GM23338 (cell line): Measurements from ENCODE around the gene CORO2A. TPM values are rescaled to one million over a fixed set of nuclear protein-coding genes. Genes with fewer than 3 reads are reported as not detected.

Source experiments
- ATAC-seq: fragments of 200-7000 bp; cut with Tn5 transposase; 3 replicates; pipeline ENCODE4 v1.9.1; 2020
- DNase-seq: peaks from one replicate; pipeline ENCODE4 v3.0.0-alpha.2; 2015; ENCODE audit warnings: low spot score
- H2AFZ ChIP-seq: fragments of 200-600 bp; sonication (generic); 2 replicates; pipeline ENCODE4 v1.8.0; 2016; ENCODE audit warnings: antibody characterized with exemption, mild to moderate bottlenecking, moderate library complexity
- H3F3A ChIP-seq: fragments of 200-600 bp; sonication (generic); replicated peaks from 2 replicates; pipeline ENCODE4 v1.8.0; 2017; ENCODE audit warnings: antibody characterized with exemption, mixed run types, low read depth
- H3K27ac ChIP-seq: fragments of 200-600 bp; sonication (generic); 2 replicates; pipeline ENCODE4 v1.6.1; 2016; ENCODE audit warnings: low read depth
- H3K27me3 ChIP-seq: fragments of 200-600 bp; sonication (generic); 2 replicates; pipeline ENCODE4 v1.8.0; 2016; ENCODE audit warnings: mild to moderate bottlenecking, mixed run types, moderate library complexity; ENCODE audit not compliant: insufficient read depth
- H3K36me3 ChIP-seq: fragments of 200-600 bp; sonication (generic); 2 replicates; pipeline ENCODE4 v1.8.0; 2016; ENCODE audit warnings: mild to moderate bottlenecking; ENCODE audit not compliant: insufficient read depth
- H3K4me1 ChIP-seq: fragments of 200-600 bp; sonication (generic); 2 replicates; pipeline ENCODE4 v1.8.0; 2016; ENCODE audit warnings: mild to moderate bottlenecking, moderate library complexity; ENCODE audit not compliant: insufficient read depth
- H3K4me2 ChIP-seq: fragments of 200-600 bp; sonication (generic); 2 replicates; pipeline ENCODE4 v1.7.1; 2017; ENCODE audit warnings: mixed run types
- H3K4me3 ChIP-seq: fragments of 200-600 bp; sonication (generic); 2 replicates; pipeline ENCODE4 v1.6.1; 2016; ENCODE audit warnings: mixed run types
- H3K79me2 ChIP-seq: fragments of 200-600 bp; sonication (generic); replicated peaks from 2 replicates; pipeline ENCODE4 v1.8.0; 2017; ENCODE audit warnings: mild to moderate bottlenecking; ENCODE audit not compliant: insufficient read depth
- H3K9me2 ChIP-seq: fragments of 200-600 bp; sonication (generic); 2 replicates; pipeline ENCODE4 v1.8.0; 2017; ENCODE audit not compliant: insufficient read depth
- H4K20me1 ChIP-seq: fragments of 200-600 bp; sonication (generic); replicated peaks from 2 replicates; pipeline ENCODE4 v1.8.0; 2017; ENCODE audit warnings: mild to moderate bottlenecking; ENCODE audit not compliant: insufficient read depth
- H3K27ac Mint-ChIP-seq: 2 replicates; pipeline ENCODE4 v1.8.0; 2020; ENCODE audit warnings: inconsistent platforms, mild to moderate bottlenecking, moderate library complexity, mixed read lengths
- H3K27me3 Mint-ChIP-seq: 3 replicates; pipeline ENCODE4 v1.8.0; 2022; ENCODE audit warnings: low read depth, mild to moderate bottlenecking, moderate library complexity, mixed read lengths, inconsistent platforms; ENCODE audit not compliant: insufficient read depth, poor library complexity
- H3K36me3 Mint-ChIP-seq: 3 replicates; pipeline ENCODE4 v1.8.0; 2021; ENCODE audit warnings: low read depth, mild to moderate bottlenecking, inconsistent platforms, moderate library complexity, mixed read lengths
- H3K4me1 Mint-ChIP-seq: 3 replicates; pipeline ENCODE4 v1.8.0; 2020; ENCODE audit warnings: mild to moderate bottlenecking, inconsistent platforms, mixed read lengths
- H3K4me3 Mint-ChIP-seq: 3 replicates; pipeline ENCODE4 v1.8.0; 2021; ENCODE audit warnings: moderate library complexity, mild to moderate bottlenecking, inconsistent platforms, mixed read lengths
- H3K9me3 Mint-ChIP-seq: 3 replicates; pipeline ENCODE4 v1.8.0; 2020; ENCODE audit warnings: moderate library complexity, mild to moderate bottlenecking, inconsistent platforms, mixed read lengths
- CREB1 ChIP-seq: fragments of 250-450 bp; sonication (Bioruptor Pico); IDR thresholded peaks from 2 replicates; pipeline ENCODE4 v1.5.0; 2020; ENCODE audit warnings: low read depth, mild to moderate bottlenecking, moderate library complexity
- ETS1 ChIP-seq: IDR thresholded peaks from 2 replicates; pipeline ENCODE4 v1.6.1; 2016; ENCODE audit warnings: antibody characterized with exemption
- EZH2 ChIP-seq: fragments of 200-600 bp; sonication (generic); IDR thresholded peaks from one replicate; pipeline ENCODE4 v1.8.0; 2017; ENCODE audit warnings: antibody characterized with exemption, mild to moderate bottlenecking, low read depth; ENCODE audit not compliant: unreplicated experiment
- EZH2phosphoT487 ChIP-seq: fragments of 200-600 bp; sonication (generic); IDR thresholded peaks from one replicate; pipeline ENCODE4 v1.8.1; 2018; ENCODE audit warnings: antibody characterized with exemption; ENCODE audit not compliant: unreplicated experiment
- JUNB ChIP-seq: IDR thresholded peaks from one replicate; pipeline ENCODE4 v1.6.1; 2016; ENCODE audit warnings: antibody characterized with exemption; ENCODE audit not compliant: unreplicated experiment
- NANOG ChIP-seq: IDR thresholded peaks from 2 replicates; pipeline ENCODE4 v1.6.1; 2016; ENCODE audit warnings: antibody characterized with exemption, borderline replicate concordance
- REST ChIP-seq: IDR thresholded peaks from one replicate; pipeline ENCODE4 v1.6.1; 2018; ENCODE audit warnings: antibody characterized with exemption; ENCODE audit not compliant: unreplicated experiment
- STAT1 ChIP-seq: IDR thresholded peaks from one replicate; pipeline ENCODE4 v1.6.1; 2016; ENCODE audit warnings: antibody characterized with exemption; ENCODE audit not compliant: unreplicated experiment
- ZNF114 ChIP-seq: fragments of 250-450 bp; sonication (Bioruptor Pico); IDR thresholded peaks from 2 replicates; pipeline ENCODE4 v1.5.0; 2020; ENCODE audit warnings: mild to moderate bottlenecking, moderate library complexity
- ZNF331 ChIP-seq: fragments of 250-450 bp; sonication (Bioruptor Pico); IDR thresholded peaks from 2 replicates; pipeline ENCODE4 v1.5.0; 2020; ENCODE audit warnings: low read depth, mild to moderate bottlenecking, moderate library complexity
- ZNF462 ChIP-seq: fragments of 250-450 bp; sonication (Bioruptor Pico); IDR thresholded peaks from 2 replicates; pipeline ENCODE4 v1.5.0; 2020; ENCODE audit warnings: mild to moderate bottlenecking, moderate library complexity
- polyA plus RNA-seq: library from polyadenylated mRNA; unstranded; fragments of >200 nt; fragmentation: Nextera tagmentation; extraction: Ambion mirVana; gene quantifications from 2 replicates; pipeline ENCODE4 v1.2.1, GENCODE V29; 2016
- total RNA-seq: library from RNA; depleted of rRNA; stranded (reverse); fragments of >200 nt; shearing (Covaris generic); gene quantifications from 2 replicates; pipeline ENCODE4 v1.2.3, GENCODE V29; 2014

The CORO2A gene
- total and polyA plus RNA-seq, 2 experiments from 2014 or later, result 12.9 to 27.6 TPM

- TF ChIP-seq NANOG (no peak), ZNF331 (no peak), JUNB (no peak), ETS1 (no peak), STAT1 (no peak)
These were observed 7.3 kb downstream of the CORO2A start (continued) for GRCh38 chr9:98185021-98185567.

GRCh38 chr9:98184326-98184725 lies 8.1 kb downstream of the CORO2A start:
- TF ChIP-seq EZH2phosphoT487 (no peak), JUNB (no peak), ETS1 (no peak), STAT1 (no peak), ZNF462 (CRISPR knock-in tag) (no peak), ZNF114 (CRISPR knock-in tag) (no peak), ZNF331 (no peak), EZH2 (no peak), REST (no peak), CREB1 (CRISPR knock-in tag) (no peak)
- ATAC-seq (no peak), DNase-seq (no peak)
- Histone ChIP-seq H3K27ac (no peak overlapping the region), H3K4me2 (no peak overlapping the region), H3K79me2 (peaks cover 42% of the 10 kb centered on the region), H2AFZ (no peak overlapping the region), H3K4me1 (peaks cover 4% of the 10 kb centered on the region), H3K36me3 (no peaks in the 10 kb centered on the region; the same call in 1 of the 2 replicates), H3K27me3 (no peaks in the 10 kb centered on the region), H4K20me1 (peaks cover 3% of the 10 kb centered on the region; the same call in 1 of the 2 replicates), H3K9me2 (no peaks in the 10 kb centered on the region), H3F3A (no peaks in the 10 kb centered on the region), H3K4me3 (no peak overlapping the region)
- Mint-ChIP-seq H3K4me1 (peaks cover 35% of the 10 kb centered on the region), H3K36me3 (no peaks in the 10 kb centered on the region), H3K27ac (no peak overlapping the region; the same call in 1 of the 2 replicates), H3K9me3 (no peaks in the 10 kb centered on the region), H3K4me3 (no peak overlapping the region), H3K27me3 (peaks cover 13% of the 10 kb centered on the region)
